B cell (primary cell): Measurements from ENCODE around the gene ERG. TPM values are rescaled to one million over a fixed set of nuclear protein-coding genes. Genes with fewer than 3 reads are reported as not detected.

ENCODE experiments used
- ATAC-seq: fragments of 200-7000 bp; cut with Tn5 transposase; one replicate; pipeline ENCODE4 v1.10.0; 2021; ENCODE audit warnings: low read depth, mild to moderate bottlenecking, moderate number of reproducible peaks, moderate library complexity
- CTCF ChIA-PET: fragments of 350-600 bp; sonication (Branson Sonifier 250); formaldehyde crosslinking; loops from one replicate; lab custom pipeline; 2021; ENCODE audit warnings: antibody characterized with exemption, inconsistent platforms; lab: Charles Lee
- POLR2A ChIA-PET: fragments of 350-600 bp; sonication (Branson Sonifier 250); formaldehyde crosslinking; loops from one replicate; lab custom pipeline; 2021; ENCODE audit warnings: antibody characterized with exemption; lab: Charles Lee
- DNase-seq: peaks from one replicate; pipeline ENCODE4 v3.0.0; 2013
- H2AFZ ChIP-seq: 2 replicates; pipeline ENCODE4 v1.6.1; 2012; ENCODE audit warnings: mild to moderate bottlenecking, low read depth, low read length; ENCODE audit not compliant: insufficient read depth, poor library complexity, severe bottlenecking
- H3K27ac ChIP-seq, 2 donors: 1 replicate in 1 of 2; 2 replicates in 1 of 2; pipeline ENCODE4 v1.5.1; 2012 to 2013; ENCODE audit warnings: low read length in 2 of 2, mild to moderate bottlenecking in 2 of 2, moderate library complexity in 1 of 2
- H3K27me3 ChIP-seq, 4 experiments: fragments of 200-600 bp in 1 of 4; sonication (generic) in 1 of 4; replicated peaks in 1 of 4; 1 replicate in 2 of 4; 2 replicates in 2 of 4; pipeline versions ENCODE4 v1.6.1 to v1.7.0; 2013 to 2016; ENCODE audit warnings: low read length in 3 of 4, mild to moderate bottlenecking in 2 of 4, mixed read lengths in 1 of 4, moderate library complexity in 1 of 4; ENCODE audit not compliant: insufficient read depth in 4 of 4, control insufficient read depth in 3 of 4; ENCODE audit errors: control extremely low read depth in 1 of 4
- H3K36me3 ChIP-seq, 2 experiments: replicated peaks in 1 of 2; 1 replicate in 1 of 2; 2 replicates in 1 of 2; pipeline versions ENCODE4 v1.6.1 to v1.7.1; 2013; ENCODE audit warnings: low read length in 1 of 2; ENCODE audit not compliant: insufficient read depth in 2 of 2, control insufficient read depth in 1 of 2; ENCODE audit errors: control extremely low read depth in 1 of 2, extremely low read depth in 1 of 2
- H3K4me1 ChIP-seq, 2 donors: fragments of 200-600 bp in 1 of 2; sonication (generic) in 1 of 2; 1 replicate in 1 of 2; 2 replicates in 1 of 2; pipeline versions ENCODE4 v1.5.1 to v1.6.1; 2013 to 2017; ENCODE audit warnings: low read length in 2 of 2; ENCODE audit not compliant: control insufficient read depth in 2 of 2, insufficient read depth in 2 of 2
- H3K4me2 ChIP-seq: replicated peaks from 2 replicates; pipeline ENCODE3; 2012; ENCODE audit warnings: mild to moderate bottlenecking, low read depth, low read length; ENCODE audit not compliant: poor library complexity, severe bottlenecking
- H3K4me3 ChIP-seq, 5 experiments: fragments of 200-600 bp in 1 of 5; sonication (generic) in 1 of 5; 1 replicate in 3 of 5; 2 replicates in 2 of 5; pipeline versions ENCODE4 v1.5.1 to v1.7.0; 2011 to 2016; ENCODE audit warnings: low read length in 4 of 5, mild to moderate bottlenecking in 4 of 5, low read depth in 2 of 5, control low read depth in 1 of 5, moderate library complexity in 1 of 5; ENCODE audit not compliant: insufficient read depth in 1 of 5; ENCODE audit errors: control extremely low read depth in 1 of 5, extremely low read depth in 1 of 5
- H3K79me2 ChIP-seq: fragments of 200-600 bp; sonication (generic); one replicate; pipeline ENCODE4 v1.6.0; 2016; ENCODE audit warnings: low read length; ENCODE audit not compliant: control insufficient read depth, insufficient read depth
- H3K9ac ChIP-seq: fragments of 200-600 bp; sonication (generic); 2 replicates; pipeline ENCODE4 v1.6.1; 2017; ENCODE audit warnings: mild to moderate bottlenecking, low read length, moderate library complexity
- H3K9me3 ChIP-seq, 3 donors: one replicate each; pipeline versions ENCODE4 v1.6.1 to v1.7.1; 2013; ENCODE audit warnings: low read length in 2 of 3; ENCODE audit not compliant: control insufficient read depth in 2 of 3, insufficient read depth in 1 of 3; ENCODE audit errors: control extremely low read depth in 1 of 3
- H4K20me1 ChIP-seq: 2 replicates; pipeline ENCODE4 v1.6.0; 2012; ENCODE audit warnings: mild to moderate bottlenecking, low read length; ENCODE audit not compliant: insufficient read depth, control insufficient read depth, poor library complexity, severe bottlenecking
- H3K27ac Mint-ChIP-seq: one replicate; pipeline ENCODE4 v1.8.0; 2021; ENCODE audit warnings: mixed read lengths
- H3K27me3 Mint-ChIP-seq: one replicate; pipeline ENCODE4 v1.8.0; 2021; ENCODE audit warnings: mixed read lengths
- H3K4me1 Mint-ChIP-seq: one replicate; pipeline ENCODE4 v1.8.0; 2021; ENCODE audit warnings: mixed read lengths
- H3K4me3 Mint-ChIP-seq: one replicate; pipeline ENCODE4 v1.8.0; 2021; ENCODE audit warnings: mixed read lengths
- H3K9me3 Mint-ChIP-seq: one replicate; pipeline ENCODE4 v1.8.0; 2022; ENCODE audit warnings: mixed read lengths; ENCODE audit not compliant: insufficient read depth
- EZH2 ChIP-seq: IDR thresholded peaks from 2 replicates; pipeline ENCODE4 v1.6.1; 2012; ENCODE audit warnings: borderline replicate concordance, low read depth, mild to moderate bottlenecking, moderate library complexity, low read length; ENCODE audit not compliant: insufficient read depth, poor library complexity, severe bottlenecking
- WGBS: methylation state at CpG from one replicate; pipeline ENCODE4 v1.1.5; 2013; ENCODE audit warnings: missing lambda C conversion rate; ENCODE audit not compliant: insufficient coverage; 5-methylcytosine and 5-hydroxymethylcytosine counted together
- intact Hi-C: fragments of 100-400 bp; cut with micrococcal nuclease; formaldehyde crosslinking; loops from one replicate; pipeline ENCODE4 v1.10.0; 2022
- polyA plus RNA-seq: library from polyadenylated mRNA; depleted of rRNA; stranded (reverse); fragments of >200 nt; gene quantifications from 2 replicates; pipeline ENCODE4 v1.2.3, GENCODE V29; 2012
- total RNA-seq, 2 donors: library from RNA; stranded (reverse); fragments of 120-200 nt in 1 of 2; gene quantifications; 1 replicate in 1 of 2; 2 replicates in 1 of 2; pipeline versions ENCODE4 v1.2.3 to v1.2.4, GENCODE V29; 2013 to 2022
- TF ChIP-seq, protein P1 (sequence below): fragments of 200-600 bp; IDR thresholded peaks from one replicate; pipeline ENCODE4 v1.8.0; 2022; ENCODE audit warnings: antibody characterized with exemption, mild to moderate bottlenecking

ERG gene
- total and polyA plus RNA-seq, 2 donors (not counting 1 experiment from before 2014, with no cell fraction given): 0.17 TPM; not detected in 1

DNA sequence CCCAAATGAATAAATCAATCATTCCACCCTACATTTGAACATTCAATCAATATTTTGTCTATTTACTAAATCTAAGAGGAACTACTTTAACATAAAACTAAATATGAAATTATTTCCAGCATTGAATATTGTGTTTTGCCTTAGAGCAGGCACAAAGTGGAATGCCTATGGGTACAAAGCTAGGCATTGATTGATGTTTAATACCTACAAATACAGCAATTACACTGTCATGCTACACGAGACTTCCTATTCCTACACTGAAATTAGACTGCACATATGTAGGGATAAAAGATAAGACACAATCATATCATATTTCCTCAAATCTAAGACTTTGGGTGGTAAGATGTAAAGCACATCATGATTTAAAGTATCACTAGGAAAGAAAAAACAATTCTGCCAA lies 12.9 kb upstream of the ERG start:
- ATAC-seq: no peak
- Mint-ChIP-seq H3K27ac (no peak overlapping the region), H3K4me1 (peaks cover 2% of the 10 kb centered on the region), H3K27me3 (peaks cover 27% of the 10 kb centered on the region), H3K9me3 (no peaks in the 10 kb centered on the region), H3K4me3 (no peak overlapping the region)
- intact Hi-C loops: no loop called here
- Histone ChIP-seq H3K79me2 (no peaks in the 10 kb centered on the region), H3K4me3 (no peak overlapping the region), H3K27ac (no peak overlapping the region), H3K4me2 (no peak overlapping the region), H3K9ac (no peak overlapping the region), H3K4me1 (peaks cover 0 to 3% of the 10 kb centered on the region in 2 donors), H4K20me1 (no peaks in the 10 kb centered on the region), H3K9me3 (no peaks in the 10 kb centered on the region), H3K36me3 (no peaks in the 10 kb centered on the region), H2AFZ (no peak overlapping the region), H3K27me3 (no peaks in the 10 kb centered on the region)
- ChIA-PET CTCF (no interaction called here), POLR2A (no interaction called here)
- WGBS: no CpG with 5 or more reads among the region's 1 CpG
- TF ChIP-seq, protein P1, sequence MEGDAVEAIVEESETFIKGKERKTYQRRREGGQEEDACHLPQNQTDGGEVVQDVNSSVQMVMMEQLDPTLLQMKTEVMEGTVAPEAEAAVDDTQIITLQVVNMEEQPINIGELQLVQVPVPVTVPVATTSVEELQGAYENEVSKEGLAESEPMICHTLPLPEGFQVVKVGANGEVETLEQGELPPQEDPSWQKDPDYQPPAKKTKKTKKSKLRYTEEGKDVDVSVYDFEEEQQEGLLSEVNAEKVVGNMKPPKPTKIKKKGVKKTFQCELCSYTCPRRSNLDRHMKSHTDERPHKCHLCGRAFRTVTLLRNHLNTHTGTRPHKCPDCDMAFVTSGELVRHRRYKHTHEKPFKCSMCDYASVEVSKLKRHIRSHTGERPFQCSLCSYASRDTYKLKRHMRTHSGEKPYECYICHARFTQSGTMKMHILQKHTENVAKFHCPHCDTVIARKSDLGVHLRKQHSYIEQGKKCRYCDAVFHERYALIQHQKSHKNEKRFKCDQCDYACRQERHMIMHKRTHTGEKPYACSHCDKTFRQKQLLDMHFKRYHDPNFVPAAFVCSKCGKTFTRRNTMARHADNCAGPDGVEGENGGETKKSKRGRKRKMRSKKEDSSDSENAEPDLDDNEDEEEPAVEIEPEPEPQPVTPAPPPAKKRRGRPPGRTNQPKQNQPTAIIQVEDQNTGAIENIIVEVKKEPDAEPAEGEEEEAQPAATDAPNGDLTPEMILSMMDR: no peak
- no peak for TF ChIP-seq EZH2
- DNase-seq: no peak

DNA sequence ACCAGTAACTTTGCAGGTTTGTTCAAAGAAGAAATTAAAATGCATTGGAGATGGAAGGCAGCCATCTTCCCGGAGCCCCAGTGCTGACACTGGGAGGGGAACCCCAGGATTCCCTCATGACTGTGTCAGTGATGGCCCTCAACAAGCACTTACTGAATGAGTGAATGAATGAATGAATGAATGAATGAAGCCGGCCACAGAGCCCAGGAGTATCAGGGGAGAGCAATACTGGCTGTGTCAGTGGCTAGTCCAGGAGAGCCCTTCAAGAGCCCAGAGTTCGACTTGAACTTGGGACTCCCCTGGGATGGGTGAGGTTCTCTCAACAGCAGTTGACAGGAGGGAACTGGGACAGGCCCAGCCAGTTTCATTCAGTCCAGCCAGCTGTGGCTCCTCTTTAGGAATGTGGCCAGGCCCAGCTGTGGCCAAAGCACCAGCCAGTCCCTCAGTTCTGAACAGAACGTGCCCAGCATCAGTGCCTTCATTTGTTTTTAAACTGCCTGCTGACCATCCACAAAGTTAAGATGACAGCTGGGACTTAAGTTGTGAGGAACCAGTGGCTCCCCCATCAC lies 9.2 kb upstream of the ERG start:
- 60% methylated on average over 4 of the region's 4 CpGs for WGBS
- no peaks in the 10 kb centered on the region for H3K9me3 Mint-ChIP-seq
- H2AFZ ChIP-seq: no peak overlapping the region
- H3K4me3 ChIP-seq: no peak overlapping the region
- no peak for ATAC-seq
- peaks cover 2% of the 10 kb centered on the region for H3K4me1 Mint-ChIP-seq
- H3K4me3 Mint-ChIP-seq: no peak overlapping the region
- H3K79me2 ChIP-seq: no peaks in the 10 kb centered on the region
- no peaks in the 10 kb centered on the region for H3K9me3 ChIP-seq
- intact Hi-C loops: no loop called here
- H3K4me1 ChIP-seq: peaks cover 0 to 3% of the 10 kb centered on the region in 2 donors
- H3K27me3 Mint-ChIP-seq: peaks cover 26% of the 10 kb centered on the region
- no peaks in the 10 kb centered on the region for H3K27me3 ChIP-seq
- CTCF ChIA-PET: no interaction called here
- no peak for DNase-seq
- no peak overlapping the region for H3K9ac ChIP-seq
- TF ChIP-seq, protein P1: no peak
- H4K20me1 ChIP-seq: no peaks in the 10 kb centered on the region
- no peak overlapping the region for H3K27ac ChIP-seq
- no peaks in the 10 kb centered on the region for H3K36me3 ChIP-seq
- H3K4me2 ChIP-seq: no peak overlapping the region
- POLR2A ChIA-PET: no interaction called here
- no peak overlapping the region for H3K27ac Mint-ChIP-seq
